SU-DHL-6 (cell line): ENCODE data around the gene HMX1.

Experiments used
- H2AFZ ChIP-seq: fragments of 200-600 bp; sonication (generic); 2 replicates; pipeline ENCODE4 v1.6.1; 2014; ENCODE audit warnings: low read depth, mild to moderate bottlenecking, moderate library complexity, mixed read lengths, antibody characterized with exemption, low read length; ENCODE audit not compliant: severe bottlenecking
- H3F3A ChIP-seq: fragments of 200-600 bp; shearing (Covaris generic); 2 replicates; pipeline ENCODE4 v1.6.0; 2016; ENCODE audit warnings: antibody characterized with exemption, mild to moderate bottlenecking; ENCODE audit not compliant: insufficient read depth
- H3K27ac ChIP-seq: fragments of 200-600 bp; sonication (generic); 2 replicates; pipeline ENCODE4 v1.5.1; 2016; ENCODE audit warnings: low read depth, mild to moderate bottlenecking, low read length, moderate library complexity, mixed read lengths
- H3K27me3 ChIP-seq: fragments of 200-600 bp; sonication (generic), shearing (Covaris generic); 2 replicates; pipeline ENCODE4 v1.6.0; 2014; ENCODE audit warnings: mild to moderate bottlenecking, low read length
- H3K36me3 ChIP-seq: fragments of 200-600 bp; sonication (generic); 2 replicates; pipeline ENCODE4 v1.6.1; 2014; ENCODE audit warnings: mild to moderate bottlenecking, low read length, mixed read lengths
- H3K4me2 ChIP-seq: fragments of 300-600, 200-600 bp; shearing (Covaris generic), sonication (generic); 2 replicates; pipeline ENCODE4 v1.6.0; 2014; ENCODE audit warnings: low read length, low read depth, mild to moderate bottlenecking; ENCODE audit not compliant: poor library complexity, severe bottlenecking
- H3K4me3 ChIP-seq: fragments of 200-600 bp; sonication (generic); 2 replicates; pipeline ENCODE4 v1.5.1; 2014; ENCODE audit warnings: antibody characterized with exemption, low read length, mild to moderate bottlenecking, mixed read lengths; ENCODE audit not compliant: insufficient read depth, poor library complexity, severe bottlenecking
- H3K79me2 ChIP-seq: fragments of 200-600 bp; sonication (generic); 2 replicates; pipeline ENCODE4 v1.6.1; 2014; ENCODE audit warnings: mild to moderate bottlenecking, low read length, moderate library complexity; ENCODE audit not compliant: insufficient read depth
- H3K9ac ChIP-seq: fragments of 200-600 bp; sonication (generic); 2 replicates; pipeline ENCODE4 v1.7.0; 2014; ENCODE audit warnings: mild to moderate bottlenecking, low read length
- H3K9me2 ChIP-seq: fragments of 200-600 bp; sonication (generic); replicated peaks from 2 replicates; pipeline ENCODE4 v1.6.1; 2014; ENCODE audit warnings: low read length; ENCODE audit not compliant: insufficient read depth
- H3K9me3 ChIP-seq: fragments of 200-600 bp; sonication (generic); 2 replicates; pipeline ENCODE4 v1.6.1; 2014; ENCODE audit warnings: low read length, mixed read lengths; ENCODE audit not compliant: insufficient read depth
- H4K20me1 ChIP-seq: fragments of 200-600 bp; sonication (generic); 2 replicates; pipeline ENCODE4 v1.6.1; 2014; ENCODE audit warnings: low read depth, mild to moderate bottlenecking, antibody characterized with exemption, low read length, moderate library complexity, mixed read lengths
- EZH2phosphoT487 ChIP-seq: fragments of 200-600 bp; sonication (generic), shearing (Covaris generic); conservative IDR thresholded peaks from 2 replicates; pipeline ENCODE4 v1.6.1; 2018; ENCODE audit warnings: mild to moderate bottlenecking, antibody characterized with exemption, low read length, moderate library complexity, mixed read lengths
- TF ChIP-seq, protein P1 (sequence below): fragments of 200-600 bp; sonication (generic); IDR thresholded peaks from one replicate; pipeline ENCODE4 v1.5.1; 2017; ENCODE audit warnings: antibody characterized with exemption, mild to moderate bottlenecking, low read length, moderate library complexity; ENCODE audit not compliant: insufficient read depth, poor library complexity, severe bottlenecking

HMX1 gene

DNA sequence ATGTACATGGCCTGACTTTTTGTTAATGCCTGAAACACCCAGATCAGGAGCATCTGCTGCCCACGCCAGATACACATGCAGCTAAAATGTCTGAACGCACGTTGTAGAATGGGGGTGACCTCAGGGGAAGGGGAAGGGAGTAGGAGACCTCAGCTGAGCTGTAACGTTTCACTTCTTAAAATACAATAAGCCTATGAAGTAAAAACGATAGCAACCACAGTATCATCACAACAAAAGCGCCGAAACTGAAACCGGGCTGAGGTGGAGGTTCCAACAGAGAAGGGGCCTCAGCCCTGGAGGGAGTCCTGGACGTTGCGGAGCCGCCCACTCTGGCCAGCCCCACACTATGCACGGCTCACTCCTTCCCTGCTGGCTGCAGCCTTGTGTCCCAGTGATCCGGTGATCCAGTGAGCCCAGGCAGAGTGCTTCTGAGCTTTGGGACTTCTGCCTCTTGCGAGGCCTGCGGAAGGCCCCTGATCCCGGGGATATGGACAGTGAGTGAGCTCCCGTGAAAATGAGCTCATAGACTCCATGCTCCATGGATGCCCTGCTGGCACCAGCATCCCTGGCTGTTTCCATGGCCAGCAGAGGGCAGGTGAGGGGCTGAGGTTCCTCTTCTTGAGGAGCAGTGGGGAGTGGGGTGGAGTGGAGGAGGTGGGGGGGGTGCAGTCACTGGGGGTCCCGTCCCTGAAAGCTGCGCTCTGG is 52.0 kb downstream of the HMX1 start:
- Histone ChIP-seq H3K9ac (no peak overlapping the region), H2AFZ (no peak overlapping the region), H3K4me2 (no peak overlapping the region), H3F3A (no peaks in the 10 kb centered on the region), H3K4me3 (no peak overlapping the region), H3K27ac (no peak overlapping the region), H4K20me1 (no peaks in the 10 kb centered on the region), H3K9me2 (no peaks in the 10 kb centered on the region), H3K9me3 (no peaks in the 10 kb centered on the region), H3K79me2 (no peaks in the 10 kb centered on the region), H3K36me3 (no peaks in the 10 kb centered on the region), H3K27me3 (no peaks in the 10 kb centered on the region)
- no peak for TF ChIP-seq EZH2phosphoT487
- TF ChIP-seq, protein P1, sequence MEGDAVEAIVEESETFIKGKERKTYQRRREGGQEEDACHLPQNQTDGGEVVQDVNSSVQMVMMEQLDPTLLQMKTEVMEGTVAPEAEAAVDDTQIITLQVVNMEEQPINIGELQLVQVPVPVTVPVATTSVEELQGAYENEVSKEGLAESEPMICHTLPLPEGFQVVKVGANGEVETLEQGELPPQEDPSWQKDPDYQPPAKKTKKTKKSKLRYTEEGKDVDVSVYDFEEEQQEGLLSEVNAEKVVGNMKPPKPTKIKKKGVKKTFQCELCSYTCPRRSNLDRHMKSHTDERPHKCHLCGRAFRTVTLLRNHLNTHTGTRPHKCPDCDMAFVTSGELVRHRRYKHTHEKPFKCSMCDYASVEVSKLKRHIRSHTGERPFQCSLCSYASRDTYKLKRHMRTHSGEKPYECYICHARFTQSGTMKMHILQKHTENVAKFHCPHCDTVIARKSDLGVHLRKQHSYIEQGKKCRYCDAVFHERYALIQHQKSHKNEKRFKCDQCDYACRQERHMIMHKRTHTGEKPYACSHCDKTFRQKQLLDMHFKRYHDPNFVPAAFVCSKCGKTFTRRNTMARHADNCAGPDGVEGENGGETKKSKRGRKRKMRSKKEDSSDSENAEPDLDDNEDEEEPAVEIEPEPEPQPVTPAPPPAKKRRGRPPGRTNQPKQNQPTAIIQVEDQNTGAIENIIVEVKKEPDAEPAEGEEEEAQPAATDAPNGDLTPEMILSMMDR: no peak

DNA sequence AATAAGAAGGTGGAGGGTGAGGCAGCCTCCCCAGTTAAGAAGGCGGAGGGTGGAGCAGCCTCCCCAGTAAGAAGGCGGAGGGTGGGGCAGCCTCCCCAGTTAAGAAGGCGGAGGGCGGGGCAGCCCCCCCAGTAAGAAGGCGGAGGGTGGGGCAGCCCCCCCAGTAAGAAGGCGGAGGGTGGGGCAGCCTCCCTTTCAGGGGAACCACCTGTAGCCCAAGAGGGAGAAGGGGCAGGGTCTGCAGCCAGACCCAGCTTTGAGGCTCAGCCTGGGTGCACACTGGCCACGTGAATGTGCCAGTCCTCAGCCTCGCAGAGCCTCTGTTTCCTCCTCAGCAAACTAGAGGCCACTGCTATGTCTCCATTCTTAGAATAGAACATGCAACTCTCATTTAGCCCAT is 52.6 kb downstream of the HMX1 start:
- no peak for TF ChIP-seq EZH2phosphoT487
- TF ChIP-seq, protein P1: no peak
- no peaks in the 10 kb centered on the region for H4K20me1 ChIP-seq
- no peak overlapping the region for H3K9ac ChIP-seq
- no peaks in the 10 kb centered on the region for H3K9me3 ChIP-seq
- H2AFZ ChIP-seq: no peak overlapping the region
- H3K27ac ChIP-seq: no peak overlapping the region
- H3K36me3 ChIP-seq: no peaks in the 10 kb centered on the region
- H3K27me3 ChIP-seq: no peaks in the 10 kb centered on the region
- H3K4me3 ChIP-seq: no peak overlapping the region
- H3K79me2 ChIP-seq: no peaks in the 10 kb centered on the region
- no peak overlapping the region for H3K4me2 ChIP-seq
- no peaks in the 10 kb centered on the region for H3K9me2 ChIP-seq
- no peaks in the 10 kb centered on the region for H3F3A ChIP-seq

GRCh38 chr4:8818063-8818881 is 53.4 kb downstream of the HMX1 start:
- no peak overlapping the region for H2AFZ ChIP-seq
- no peaks in the 10 kb centered on the region for H3K27me3 ChIP-seq
- H4K20me1 ChIP-seq: no peaks in the 10 kb centered on the region
- H3K4me2 ChIP-seq: no peak overlapping the region
- H3K9me3 ChIP-seq: no peaks in the 10 kb centered on the region
- TF ChIP-seq EZH2phosphoT487: no peak
- TF ChIP-seq, protein P1: no peak
- H3F3A ChIP-seq: no peaks in the 10 kb centered on the region
- no peaks in the 10 kb centered on the region for H3K9me2 ChIP-seq
- H3K9ac ChIP-seq: no peak overlapping the region
- H3K27ac ChIP-seq: no peak overlapping the region
- no peak overlapping the region for H3K4me3 ChIP-seq
- H3K36me3 ChIP-seq: no peaks in the 10 kb centered on the region
- no peaks in the 10 kb centered on the region for H3K79me2 ChIP-seq
